Urinary bladder (tissue), 4 donors: ENCODE measurements around the gene RAPH1. TPM values are rescaled to one million over a fixed set of nuclear protein-coding genes. Genes with fewer than 3 reads are reported as not detected.
A peak's percentile ranks its signal among the peaks of the same experiment; 100 is the strongest.

Experiments
- DNase-seq: peaks from one replicate; pipeline ENCODE4 v3.0.0-alpha.2; 2015; ENCODE audit errors: extremely low spot score
- H3K27ac ChIP-seq: one replicate; pipeline ENCODE4 v1.5.1; 2013; ENCODE audit warnings: low read depth, mild to moderate bottlenecking, moderate library complexity
- H3K36me3 ChIP-seq: one replicate; pipeline ENCODE4 v1.6.1; 2013; ENCODE audit warnings: mild to moderate bottlenecking, moderate library complexity; ENCODE audit not compliant: insufficient read depth
- H3K4me1 ChIP-seq: one replicate; pipeline ENCODE4 v1.6.1; 2013; ENCODE audit warnings: mild to moderate bottlenecking, moderate library complexity; ENCODE audit not compliant: insufficient read depth
- H3K4me3 ChIP-seq: one replicate; pipeline ENCODE4 v1.5.1; 2013; ENCODE audit warnings: low read depth, low read length
- WGBS: extraction: QIAGEN DNeasy Blood & Tissue Kit; methylation state at CpG from one replicate; pipeline ENCODE4 v1.1.7; 2013; 5-methylcytosine and 5-hydroxymethylcytosine counted together
- polyA plus RNA-seq: library from polyadenylated mRNA; stranded (reverse); fragments of 200-250 nt; gene quantifications from one replicate; pipeline ENCODE4 v1.2.3, GENCODE V29; 2013
- total RNA-seq: library from RNA; depleted of rRNA; stranded (reverse); fragments of >200 nt; gene quantifications from one replicate; pipeline ENCODE4 v1.2.3, GENCODE V29; 2014
- donor health status: healthy with polysubstance abuse.
- donor health status: healthy.

The RAPH1 gene, protein sequence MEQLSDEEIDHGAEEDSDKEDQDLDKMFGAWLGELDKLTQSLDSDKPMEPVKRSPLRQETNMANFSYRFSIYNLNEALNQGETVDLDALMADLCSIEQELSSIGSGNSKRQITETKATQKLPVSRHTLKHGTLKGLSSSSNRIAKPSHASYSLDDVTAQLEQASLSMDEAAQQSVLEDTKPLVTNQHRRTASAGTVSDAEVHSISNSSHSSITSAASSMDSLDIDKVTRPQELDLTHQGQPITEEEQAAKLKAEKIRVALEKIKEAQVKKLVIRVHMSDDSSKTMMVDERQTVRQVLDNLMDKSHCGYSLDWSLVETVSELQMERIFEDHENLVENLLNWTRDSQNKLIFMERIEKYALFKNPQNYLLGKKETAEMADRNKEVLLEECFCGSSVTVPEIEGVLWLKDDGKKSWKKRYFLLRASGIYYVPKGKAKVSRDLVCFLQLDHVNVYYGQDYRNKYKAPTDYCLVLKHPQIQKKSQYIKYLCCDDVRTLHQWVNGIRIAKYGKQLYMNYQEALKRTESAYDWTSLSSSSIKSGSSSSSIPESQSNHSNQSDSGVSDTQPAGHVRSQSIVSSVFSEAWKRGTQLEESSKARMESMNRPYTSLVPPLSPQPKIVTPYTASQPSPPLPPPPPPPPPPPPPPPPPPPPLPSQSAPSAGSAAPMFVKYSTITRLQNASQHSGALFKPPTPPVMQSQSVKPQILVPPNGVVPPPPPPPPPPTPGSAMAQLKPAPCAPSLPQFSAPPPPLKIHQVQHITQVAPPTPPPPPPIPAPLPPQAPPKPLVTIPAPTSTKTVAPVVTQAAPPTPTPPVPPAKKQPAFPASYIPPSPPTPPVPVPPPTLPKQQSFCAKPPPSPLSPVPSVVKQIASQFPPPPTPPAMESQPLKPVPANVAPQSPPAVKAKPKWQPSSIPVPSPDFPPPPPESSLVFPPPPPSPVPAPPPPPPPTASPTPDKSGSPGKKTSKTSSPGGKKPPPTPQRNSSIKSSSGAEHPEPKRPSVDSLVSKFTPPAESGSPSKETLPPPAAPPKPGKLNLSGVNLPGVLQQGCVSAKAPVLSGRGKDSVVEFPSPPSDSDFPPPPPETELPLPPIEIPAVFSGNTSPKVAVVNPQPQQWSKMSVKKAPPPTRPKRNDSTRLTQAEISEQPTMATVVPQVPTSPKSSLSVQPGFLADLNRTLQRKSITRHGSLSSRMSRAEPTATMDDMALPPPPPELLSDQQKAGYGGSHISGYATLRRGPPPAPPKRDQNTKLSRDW
- 47.7 TPM for total RNA-seq
- polyA plus RNA-seq = 5.3 TPM

DNA sequence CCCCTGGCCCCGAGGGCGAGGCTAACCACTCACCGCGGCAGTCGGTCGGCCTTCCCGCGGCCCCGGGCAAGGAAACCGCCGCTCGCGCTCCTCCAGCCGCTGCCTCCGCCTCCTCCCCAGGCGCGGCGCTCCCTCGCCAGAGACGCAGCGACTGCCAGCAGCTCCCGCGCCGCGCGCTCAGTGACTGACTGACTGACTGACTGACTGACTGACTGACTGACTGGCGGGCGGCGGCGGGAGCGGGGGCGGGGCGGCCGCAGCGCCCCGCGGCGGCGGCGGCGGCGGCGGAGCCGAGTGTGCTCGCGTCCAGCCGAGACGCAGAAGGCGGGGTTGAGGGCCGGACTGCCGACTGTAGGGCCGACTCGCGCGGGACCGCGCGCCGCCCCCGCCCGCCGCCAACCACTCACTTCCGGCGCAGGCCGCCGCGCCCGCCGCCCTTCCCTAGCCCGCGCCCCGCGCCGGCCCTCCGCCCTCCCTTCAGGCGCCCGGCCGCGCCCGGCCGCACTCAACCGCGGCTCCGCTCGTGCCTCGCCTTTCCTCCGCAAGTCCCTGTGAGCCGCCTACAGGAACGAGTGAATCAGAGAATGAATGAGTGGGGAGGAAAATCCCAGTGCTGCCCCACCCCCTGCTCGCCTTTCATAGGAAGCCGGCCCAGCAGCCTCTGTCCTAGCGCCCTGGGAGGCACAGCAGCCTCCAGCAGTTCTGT is at the start of gene RAPH1:
Gene RAPH1 (minus strand): TSS at position 224 of the 706 bp plus-strand sequence. CDS start 39,948 bp downstream, outside the sequence.
- DNase-seq = peak; percentile 50
- WGBS = under 1% methylated on average over 92 of the region's 92 CpGs
- H3K4me3 ChIP-seq = peak within 1 kb of the TSS; percentile 88
- no peaks in the 10 kb centered on the region for H3K4me1 ChIP-seq
- peak within 1 kb of the TSS; percentile 85 for H3K27ac ChIP-seq
- H3K36me3 ChIP-seq = no peaks in the 10 kb centered on the region

DNA sequence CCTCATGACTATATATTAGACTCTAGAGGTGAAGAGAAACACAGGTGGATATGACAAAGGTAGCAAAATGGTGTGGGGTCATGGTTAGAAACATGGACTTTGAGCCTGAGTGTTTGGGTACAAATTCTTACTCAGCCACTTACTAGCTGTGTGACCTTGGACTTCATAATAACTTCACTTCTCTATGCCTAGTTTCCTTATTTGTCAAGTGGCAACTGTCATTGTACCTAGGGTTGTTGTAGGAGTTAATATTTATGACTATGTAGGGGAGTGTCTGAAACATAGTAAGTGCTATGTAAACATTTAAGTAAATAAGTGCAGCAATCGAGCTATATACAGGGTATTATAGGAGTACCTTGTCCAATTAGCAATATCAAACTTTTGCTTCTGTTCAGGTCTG is 49.7 kb upstream of the RAPH1 start:
- Histone ChIP-seq H3K27ac (no peak overlapping the region), H3K4me3 (no peak overlapping the region), H3K4me1 (no peaks in the 10 kb centered on the region), H3K36me3 (no peaks in the 10 kb centered on the region)
- WGBS = 80% methylated on average over 1 of the region's 1 CpG
- no peak for DNase-seq

DNA sequence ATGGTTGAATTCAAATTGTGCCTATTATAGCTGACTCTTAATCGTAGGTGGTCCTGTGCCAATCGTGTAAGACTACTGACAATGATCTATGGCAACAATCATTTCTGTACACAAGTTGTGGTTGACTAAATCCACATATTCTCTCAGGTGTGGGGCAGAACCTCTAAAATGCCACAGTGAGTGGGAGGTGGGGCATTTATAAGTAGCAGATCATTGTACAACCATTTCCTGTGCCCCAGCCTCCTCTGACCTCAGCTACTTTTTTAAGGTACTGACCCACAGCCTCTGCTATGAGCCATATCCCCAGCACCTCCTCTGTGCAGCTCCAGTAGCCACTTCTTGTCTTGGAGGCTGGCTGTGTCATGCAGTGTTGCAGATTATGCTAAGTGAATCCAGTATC is 48.6 kb upstream of the RAPH1 start:
- no peak for DNase-seq
- no peaks in the 10 kb centered on the region for H3K36me3 ChIP-seq
- H3K4me3 ChIP-seq = no peak overlapping the region
- no peak overlapping the region for H3K27ac ChIP-seq
- 72% methylated on average over 2 of the region's 2 CpGs for WGBS
- peaks cover 1% of the 10 kb centered on the region for H3K4me1 ChIP-seq

DNA sequence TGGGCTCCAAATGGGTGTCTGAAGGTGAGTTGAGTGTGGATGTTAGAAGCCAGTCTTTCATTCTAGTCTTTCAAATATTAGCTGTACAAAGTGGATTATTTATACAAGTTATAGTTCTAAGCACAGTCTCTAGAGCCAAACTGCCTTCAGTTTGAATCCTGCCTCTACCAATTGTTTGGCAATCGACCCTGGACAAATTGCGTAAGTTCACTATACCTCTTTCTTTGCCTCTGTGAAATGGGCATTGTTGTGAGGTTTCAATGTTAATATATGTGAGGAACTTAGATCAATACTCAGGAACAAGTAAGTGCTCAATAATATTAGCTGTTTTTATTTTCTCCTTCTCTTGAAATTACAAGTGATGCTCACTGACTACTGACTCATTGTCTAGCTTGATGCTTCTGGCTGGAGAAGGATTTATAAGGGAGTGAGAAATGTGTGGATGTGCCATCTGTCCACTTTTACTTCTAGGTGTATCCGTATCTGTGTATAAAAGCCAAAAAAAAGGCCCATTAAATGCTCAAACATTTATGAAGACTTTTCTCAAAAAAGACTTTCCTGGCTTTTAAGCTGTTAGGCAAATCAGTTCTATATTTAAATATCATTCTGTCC is 48.1 kb upstream of the RAPH1 start:
- WGBS = 93% methylated on average over 3 of the region's 3 CpGs
- no peak for DNase-seq
- Histone ChIP-seq H3K4me3 (no peak overlapping the region), H3K36me3 (no peaks in the 10 kb centered on the region), H3K4me1 (peaks cover 1% of the 10 kb centered on the region), H3K27ac (no peak overlapping the region)

DNA sequence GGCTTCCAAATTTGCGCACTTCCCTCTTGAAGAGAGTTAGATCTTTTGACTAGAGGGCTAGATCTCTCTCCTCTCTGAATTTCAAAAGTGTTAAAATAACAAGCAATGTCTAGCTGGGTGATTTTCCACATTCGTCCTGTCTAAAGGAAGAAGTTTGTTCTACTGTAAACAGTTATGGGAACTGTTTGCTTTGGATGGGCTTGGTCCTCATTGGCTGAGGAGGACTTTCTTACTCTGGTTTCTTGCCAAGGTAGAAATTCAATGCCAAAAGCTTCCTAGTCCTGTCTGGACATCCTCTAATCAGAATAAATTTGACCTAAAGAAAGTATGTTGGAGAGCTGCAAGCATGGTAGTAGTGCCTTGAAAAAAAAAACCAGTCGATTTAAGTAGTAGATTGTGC is 47.4 kb upstream of the RAPH1 start:
- Histone ChIP-seq H3K27ac (no peak overlapping the region), H3K36me3 (no peaks in the 10 kb centered on the region), H3K4me1 (peaks cover 3% of the 10 kb centered on the region), H3K4me3 (no peak overlapping the region)
- peak; percentile 43 for DNase-seq
- WGBS = 26% methylated on average over 3 of the region's 3 CpGs

DNA sequence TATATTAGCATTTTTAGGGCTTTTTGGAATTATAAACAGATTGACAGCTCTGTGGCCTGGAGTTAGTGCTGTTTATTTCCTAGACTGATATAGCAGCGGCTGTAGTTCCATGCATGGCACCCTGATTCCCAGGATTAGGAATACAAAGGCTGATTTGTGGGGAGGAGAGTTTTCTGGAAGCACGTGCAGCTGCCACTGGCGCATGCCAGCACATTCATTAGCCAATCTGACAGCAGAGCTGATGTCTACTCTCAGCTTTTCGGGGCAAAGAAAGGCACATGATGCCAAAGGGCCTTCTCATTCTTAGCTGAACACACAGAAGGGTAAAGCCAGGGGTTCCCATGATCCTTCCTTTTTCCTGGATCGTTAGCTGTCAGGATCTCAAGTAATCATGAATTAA is 45.7 kb upstream of the RAPH1 start:
- H3K27ac ChIP-seq = no peak overlapping the region

DNA sequence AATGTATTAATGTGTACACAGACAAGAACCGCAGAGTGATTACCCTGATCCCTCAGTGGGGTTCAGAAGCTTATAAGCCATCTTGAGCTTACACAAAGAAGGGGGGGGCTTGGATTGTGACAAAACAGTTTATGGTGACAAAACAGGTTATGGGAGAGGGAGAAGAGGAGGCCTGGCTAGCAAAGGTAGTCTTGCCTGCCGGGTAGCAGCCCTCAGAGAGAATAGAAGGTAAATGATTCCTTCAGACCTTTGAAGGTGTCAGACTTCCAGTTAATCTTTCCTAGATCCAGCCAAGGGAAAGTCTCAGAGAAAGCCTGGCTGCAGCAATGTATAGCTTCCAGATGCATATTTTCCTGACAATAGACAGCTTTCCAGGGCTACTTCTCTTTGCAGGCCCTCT is 44.6 kb upstream of the RAPH1 start:
- DNase-seq = no peak
- 79% methylated on average over 2 of the region's 2 CpGs for WGBS
- Histone ChIP-seq H3K4me1 (peaks cover 3% of the 10 kb centered on the region), H3K4me3 (no peak overlapping the region), H3K27ac (peak overlapping the region; percentile 6), H3K36me3 (no peaks in the 10 kb centered on the region)

More for the DNA sequence above, 45.7 kb upstream of the RAPH1 start:
- peaks cover 3% of the 10 kb centered on the region for H3K4me1 ChIP-seq
- no peak for DNase-seq
- no peaks in the 10 kb centered on the region for H3K36me3 ChIP-seq
- no peak overlapping the region for H3K4me3 ChIP-seq
- WGBS = 53% methylated on average over 5 of the region's 5 CpGs

DNA sequence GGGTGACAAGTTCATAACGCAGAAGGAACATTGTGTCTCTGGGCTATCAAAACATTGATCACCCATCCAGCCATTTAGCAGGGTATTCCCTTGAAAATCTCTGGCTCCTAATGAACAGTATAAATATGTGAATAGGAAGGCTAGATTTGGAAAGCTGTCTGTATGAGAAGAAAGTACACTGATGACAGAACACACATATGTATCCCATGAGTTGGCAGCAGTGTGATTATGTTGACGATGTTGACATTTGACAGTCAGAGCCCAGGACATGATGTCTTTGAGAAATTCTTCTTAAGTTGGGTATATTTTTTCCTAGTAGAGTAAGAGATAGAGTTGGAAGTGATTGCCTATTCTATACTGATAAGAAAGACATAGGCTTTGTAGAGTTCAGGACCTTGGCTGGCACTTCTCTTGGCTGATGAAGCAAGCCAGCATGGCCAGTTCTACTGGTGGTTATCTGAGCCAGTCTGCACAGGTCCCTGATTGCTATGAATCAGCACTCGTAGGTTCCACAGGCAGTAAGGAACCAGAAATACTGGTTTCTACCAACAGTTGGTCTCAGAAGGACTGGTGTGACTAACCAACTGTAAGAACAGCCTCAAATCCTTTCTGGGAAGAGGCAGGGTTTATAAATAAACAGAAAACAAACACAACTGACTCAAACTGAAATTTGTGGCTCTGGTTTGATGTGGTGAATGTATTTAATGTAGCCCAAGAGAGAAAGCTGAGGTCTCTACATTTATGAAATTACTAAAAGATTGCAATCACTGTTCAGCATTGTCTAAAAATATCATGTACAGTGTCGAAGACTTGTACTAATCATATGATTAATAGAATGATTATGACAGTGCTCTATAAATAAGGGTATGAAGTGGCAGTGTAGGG is 43.9 kb upstream of the RAPH1 start:
- Histone ChIP-seq H3K27ac (peak overlapping the region; percentile 64), H3K4me3 (no peak overlapping the region), H3K4me1 (peaks cover 3% of the 10 kb centered on the region), H3K36me3 (no peaks in the 10 kb centered on the region)
- WGBS = 62% methylated on average over 4 of the region's 4 CpGs
- peak; percentile 74 for DNase-seq

DNA sequence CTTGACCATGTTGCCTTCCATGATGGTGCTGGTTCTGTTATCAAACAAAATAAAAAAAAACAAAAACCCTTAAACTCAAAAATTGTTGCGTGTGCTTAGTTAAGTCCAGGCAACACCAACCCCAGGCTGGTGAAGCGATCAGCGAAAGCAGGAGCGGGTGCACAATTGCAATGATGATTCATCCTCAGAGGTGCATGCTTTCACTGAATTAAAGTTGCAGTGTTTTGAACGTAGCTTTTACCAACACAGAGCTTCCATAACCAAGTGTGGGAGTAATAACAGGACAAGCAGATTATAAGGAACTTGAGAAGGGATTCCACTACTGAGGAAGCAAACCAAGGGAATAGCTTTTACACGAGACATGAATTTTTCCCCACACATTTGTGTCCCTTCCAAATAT is 39.7 kb upstream of the RAPH1 start:
- no peak for DNase-seq
- 79% methylated on average over 6 of the region's 6 CpGs for WGBS

DNA sequence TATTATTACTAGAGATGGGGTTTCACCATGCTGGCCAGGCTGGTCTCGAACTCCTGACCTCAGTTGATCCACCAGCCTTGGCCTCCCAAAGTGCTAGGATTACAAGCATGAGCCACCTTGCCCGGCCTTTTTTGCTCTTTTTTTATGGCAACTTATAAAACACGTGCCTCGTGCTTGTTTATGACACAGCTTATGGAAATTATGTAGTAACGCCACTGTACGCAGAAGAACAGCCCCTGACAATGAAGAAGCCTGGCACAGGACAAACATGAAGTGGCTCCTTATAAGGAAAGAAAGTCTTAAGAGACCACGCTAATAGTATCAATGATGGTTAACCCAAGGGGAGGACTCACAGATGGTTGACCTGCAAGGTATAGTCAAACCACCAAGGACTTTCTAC is 37.2 kb upstream of the RAPH1 start:
- no peak overlapping the region for H3K27ac ChIP-seq
- WGBS = 92% methylated on average over 7 of the region's 7 CpGs
- DNase-seq = no peak
- H3K4me3 ChIP-seq = no peak overlapping the region
- no peaks in the 10 kb centered on the region for H3K36me3 ChIP-seq
- H3K4me1 ChIP-seq = no peaks in the 10 kb centered on the region

More for the DNA sequence above, 39.7 kb upstream of the RAPH1 start:
- Histone ChIP-seq H3K4me3 (no peak overlapping the region), H3K27ac (no peak overlapping the region), H3K36me3 (no peaks in the 10 kb centered on the region), H3K4me1 (peaks cover 3% of the 10 kb centered on the region)

DNA sequence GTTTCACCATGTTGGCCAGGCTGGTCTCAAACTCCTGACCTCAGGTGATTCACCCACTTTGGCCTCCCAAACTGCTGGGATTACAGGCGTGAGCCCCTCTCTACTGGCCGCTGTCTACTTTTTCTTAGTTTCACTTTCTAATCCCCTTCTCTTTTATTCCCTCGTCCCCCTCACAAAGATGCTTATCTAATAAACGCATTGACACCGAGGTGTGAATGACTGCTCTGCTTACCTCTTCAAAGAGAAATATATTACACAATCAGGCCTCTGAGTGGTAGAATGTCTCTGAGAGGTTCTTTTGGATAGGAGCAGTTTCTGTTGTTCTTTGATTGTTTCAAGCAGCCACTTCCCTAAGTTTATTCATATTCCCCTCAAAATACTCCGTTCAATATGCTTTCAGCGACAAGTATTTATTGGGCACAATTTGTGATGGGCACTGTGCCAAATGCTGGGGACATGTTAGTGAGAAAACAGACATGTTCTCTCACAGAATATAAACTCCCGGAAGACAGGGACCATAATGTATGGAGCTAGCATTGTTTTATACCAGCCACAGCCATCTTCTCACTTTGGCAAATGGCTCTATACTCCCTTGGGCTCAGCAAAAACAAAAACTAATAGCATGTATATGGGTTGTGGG is 34.7 kb upstream of the RAPH1 start:
- DNase-seq = no peak
- WGBS = 72% methylated on average over 8 of the region's 8 CpGs

More for the DNA sequence above, 34.7 kb upstream of the RAPH1 start:
- Histone ChIP-seq H3K4me1 (no peaks in the 10 kb centered on the region), H3K4me3 (no peak overlapping the region), H3K27ac (no peak overlapping the region), H3K36me3 (no peaks in the 10 kb centered on the region)
